Transverse colon (tissue), 4 donors: ENCODE results near the gene OTUD3.

ENCODE experiments used
- CTCF ChIP-seq, 5 experiments: fragments of 200-600 bp in 3 of 5; fragments of 450-650 bp in 2 of 5; sonication (generic) in 3 of 5; IDR thresholded peaks; 1 replicate in 2 of 5; 2 replicates in 3 of 5; pipeline ENCODE4 v1.5.1; 2016 to 2017; ENCODE audit warnings: antibody characterized with exemption in 5 of 5, inconsistent platforms in 3 of 5, mild to moderate bottlenecking in 2 of 5, moderate library complexity in 1 of 5
- EP300 ChIP-seq: sonication (generic); formaldehyde crosslinking; IDR thresholded peaks from one replicate; pipeline ENCODE4 v1.6.1; 2017; ENCODE audit warnings: antibody characterized with exemption, low read depth
- POLR2AphosphoS5 ChIP-seq, 3 donors: sonication (generic); formaldehyde crosslinking; IDR thresholded peaks; one replicate each; pipeline ENCODE4 v1.6.1; 2016; ENCODE audit warnings: antibody characterized with exemption in 3 of 3

- TF ChIP-seq CTCF (IDR thresholded peaks at IDR 0.05): no peak
- TF ChIP-seq POLR2AphosphoS5 (IDR thresholded peaks at IDR 0.05): no peak
- no peak for TF ChIP-seq EP300
These were observed 30.2 kb upstream of the OTUD3 start for GRCh38 chr1:19852036-19852435.
